ENCODE results near the gene NCBP2.

Gene NCBP2

GRCh38 chr3:196974661-196975060, 32.3 kb upstream of the NCBP2 start:
- H3K4me3 ChIP-seq (ENCODE audit: low read length) = no peak overlapping the region
- no peak for TF ChIP-seq ZNF274 (IDR thresholded peaks at IDR 0.05; ENCODE audit: low read depth, low read length)

DNA sequence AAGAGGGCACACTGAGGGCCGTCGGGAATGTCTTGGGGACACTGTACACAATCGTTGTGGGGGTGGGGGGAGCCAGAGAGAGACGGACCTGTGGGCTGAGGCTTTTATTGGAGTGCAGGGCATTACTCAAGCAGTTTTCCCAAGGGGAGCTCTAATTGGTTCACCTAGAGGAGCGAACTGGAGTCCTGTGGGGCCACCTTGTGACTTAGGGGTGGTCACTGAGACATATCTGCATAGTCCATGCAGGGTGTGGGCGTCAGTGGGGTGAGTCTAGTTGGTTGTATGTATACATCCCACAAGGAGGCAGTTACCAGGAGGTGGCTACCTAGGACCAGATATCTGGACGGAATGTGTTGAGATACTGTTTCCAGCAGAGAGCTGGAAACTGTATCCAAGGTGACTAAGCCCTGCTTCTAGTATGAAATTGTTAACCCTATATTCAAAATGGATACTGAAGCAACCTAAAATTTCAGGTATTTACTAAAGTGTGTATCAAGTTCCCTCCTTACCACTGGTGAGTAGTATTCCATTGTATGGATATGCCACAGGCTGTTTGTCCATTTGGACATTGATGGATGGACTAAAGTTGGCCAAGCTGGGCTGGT, 28.9 kb upstream of the NCBP2 start:
- H3K4me3 ChIP-seq (ENCODE audit: low read length) = no peak overlapping the region

DNA sequence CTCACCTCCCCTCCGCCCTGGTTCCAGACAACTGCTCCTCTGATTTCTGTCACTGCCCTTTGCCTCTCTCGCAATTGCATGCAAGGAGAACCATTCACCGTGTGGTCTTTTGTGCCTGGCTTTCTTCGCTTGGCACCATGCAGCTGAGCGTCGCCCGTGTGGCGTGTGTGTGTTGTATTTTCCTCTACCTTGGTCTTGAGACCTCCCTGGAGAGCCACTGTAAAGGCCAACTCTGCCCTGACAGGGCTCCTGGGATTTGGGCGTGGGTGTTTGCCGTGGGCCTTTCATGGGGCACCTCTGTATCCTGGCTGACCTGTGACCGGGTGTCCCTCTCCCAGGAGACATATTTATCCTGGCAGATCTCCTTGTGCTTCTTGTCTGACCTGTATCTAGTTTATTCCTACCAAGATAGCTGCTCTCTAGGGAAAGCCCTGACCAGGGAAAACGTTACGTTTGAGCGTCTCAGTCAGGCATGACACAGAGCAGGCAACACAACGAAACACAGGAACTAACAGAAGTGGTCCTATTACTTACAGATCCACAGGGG, 28.3 kb upstream of the NCBP2 start:
- TF ChIP-seq ZNF274 (IDR thresholded peaks at IDR 0.05; ENCODE audit: low read depth, low read length) = no peak
- H3K4me3 ChIP-seq (ENCODE audit: low read length) = no peak overlapping the region

More for the DNA sequence above, 28.9 kb upstream of the NCBP2 start:
- no peak for TF ChIP-seq ZNF274 (IDR thresholded peaks at IDR 0.05; ENCODE audit: low read depth, low read length)

DNA sequence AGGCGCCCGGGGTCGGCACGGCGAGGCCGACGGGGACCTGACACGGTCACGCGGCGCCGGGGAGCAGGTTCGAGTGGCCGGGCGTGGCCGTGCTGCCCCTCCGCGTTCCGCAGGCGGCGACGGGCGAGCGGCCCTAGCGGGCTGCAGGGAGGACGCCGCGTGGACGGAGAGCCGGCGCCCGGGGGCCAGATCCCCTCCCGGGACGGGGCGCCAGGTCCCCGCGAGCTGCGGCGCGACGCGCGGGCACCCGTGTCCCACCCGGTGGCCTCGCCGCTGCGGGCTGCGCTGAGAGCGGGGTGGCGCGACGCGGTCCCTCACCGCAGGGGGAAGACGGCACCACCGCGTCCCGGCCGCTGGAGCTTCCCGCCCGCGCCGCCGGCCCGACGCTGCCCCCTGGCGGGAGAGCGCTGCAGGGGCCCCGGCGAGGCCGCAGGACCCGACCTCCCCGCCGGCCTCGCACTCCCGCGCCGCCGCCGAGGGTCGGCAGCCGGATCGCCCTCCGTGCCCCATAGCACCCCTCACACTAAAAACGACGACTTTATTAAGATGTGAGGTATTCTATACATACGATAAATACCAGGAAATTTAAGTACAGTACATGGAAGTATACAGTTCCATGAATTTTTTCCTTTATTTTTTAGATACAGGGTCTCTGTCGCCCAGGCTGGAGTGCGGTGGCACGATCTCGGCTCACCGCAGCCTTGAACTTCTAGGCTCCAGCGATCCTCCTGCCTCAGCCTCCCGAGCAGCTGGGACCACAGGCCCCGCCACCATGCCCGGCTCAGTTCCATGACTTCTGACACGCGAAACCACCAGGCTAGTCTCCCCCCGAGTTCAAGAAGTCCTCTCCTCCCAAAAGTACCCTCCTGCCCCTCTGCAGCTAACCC, 27.6 kb upstream of the NCBP2 start:
- H3K4me3 ChIP-seq (ENCODE audit: low read length) = peak overlapping the region; percentile 82
- no peak for TF ChIP-seq ZNF274 (IDR thresholded peaks at IDR 0.05; ENCODE audit: low read depth, low read length)

DNA sequence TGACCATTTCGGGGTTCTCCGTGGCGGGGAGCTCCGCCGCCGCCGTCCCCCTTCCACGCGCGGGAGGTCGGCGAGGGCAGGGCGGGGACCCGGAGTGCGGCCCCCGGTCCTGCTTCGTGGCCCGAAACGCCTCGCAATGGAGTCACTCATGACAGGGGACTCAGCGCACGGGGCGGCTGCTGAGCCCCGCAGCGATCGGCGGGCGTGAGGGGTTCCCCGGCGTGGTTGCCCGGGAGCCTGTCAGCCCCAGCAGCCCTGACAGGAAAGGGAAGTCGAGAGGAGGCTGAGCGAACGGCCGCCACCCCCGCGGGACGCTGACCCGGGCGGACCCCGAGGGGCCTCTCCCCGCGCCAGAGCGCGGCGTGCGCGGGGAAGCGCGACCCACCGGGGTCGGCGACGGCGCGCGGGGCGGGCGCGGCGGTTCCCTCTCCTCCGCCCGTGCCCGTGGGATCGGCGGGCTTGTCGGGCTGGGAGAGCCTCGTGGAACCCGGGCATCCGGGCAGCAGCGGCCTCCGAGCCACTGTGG, 26.9 kb upstream of the NCBP2 start:
- no peak for TF ChIP-seq ZNF274 (IDR thresholded peaks at IDR 0.05; ENCODE audit: low read depth, low read length)
- peak overlapping the region; percentile 82 for H3K4me3 ChIP-seq (ENCODE audit: low read length)

- peak within 1 kb of the TSS; percentile 82 for H3K4me3 ChIP-seq (ENCODE audit: low read length)
- no peak for TF ChIP-seq ZNF274 (IDR thresholded peaks at IDR 0.05; ENCODE audit: low read depth, low read length)
Observed at GRCh38 chr3:196968233-196969133, 26.2 kb upstream of the NCBP2 start, which contains the start of gene PIGZ. Gene PIGZ, minus strand, starts transcription at chr3:196968833. Its CDS starts 16,802 bp downstream, at chr3:196952031.

DNA sequence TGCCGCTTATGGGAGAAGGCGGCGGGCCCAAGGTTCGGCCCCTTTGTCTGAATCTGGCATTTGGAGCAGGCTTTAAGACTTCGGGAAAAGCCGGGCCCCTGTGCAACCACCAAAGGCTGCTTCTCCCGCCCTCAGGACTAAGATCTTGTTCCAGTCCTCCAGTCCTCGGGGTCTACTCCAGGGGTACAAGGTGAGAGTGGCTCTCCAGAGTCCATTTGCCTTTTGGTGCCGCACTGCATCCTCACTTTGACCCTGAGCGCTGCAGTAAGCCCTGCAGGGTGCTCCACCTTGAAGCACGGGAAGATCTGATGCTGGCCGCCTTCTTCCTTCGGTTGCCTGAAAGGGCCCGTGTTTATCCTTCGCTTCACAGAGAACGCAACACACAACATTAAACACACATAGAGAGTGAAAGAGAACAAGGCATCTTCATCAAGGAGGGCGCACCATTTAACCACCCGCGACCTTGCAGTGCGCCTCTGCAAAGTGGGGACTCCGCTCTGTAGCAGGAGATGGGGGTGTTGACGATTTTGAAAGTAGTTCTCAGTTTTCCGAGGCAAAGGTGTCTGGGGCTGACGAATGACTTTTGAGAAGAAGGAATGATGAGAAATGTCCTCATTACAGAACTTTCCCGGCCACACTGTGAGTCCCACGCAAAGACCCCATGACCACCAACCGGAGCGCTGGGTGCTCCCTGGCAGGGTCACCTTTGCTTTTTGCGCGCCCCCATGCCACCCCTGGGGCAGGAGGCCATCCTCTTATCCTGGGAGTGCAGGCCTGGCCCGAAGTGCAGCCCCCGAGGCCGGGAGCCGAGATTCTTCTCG, 25.3 kb upstream of the NCBP2 start:
- peak overlapping the region; percentile 82; the same call in 1 of the 2 replicates for H3K4me3 ChIP-seq (ENCODE audit: low read length)
- TF ChIP-seq ZNF274 (IDR thresholded peaks at IDR 0.05; ENCODE audit: low read depth, low read length) = no peak

- H3K4me3 ChIP-seq (ENCODE audit: low read length) = no peak overlapping the region
- no peak for TF ChIP-seq ZNF274 (IDR thresholded peaks at IDR 0.05; ENCODE audit: low read depth, low read length)
Observed at GRCh38 chr3:196966526-196967401, 24.4 kb upstream of the NCBP2 start.

GRCh38 chr3:196965804-196966173, 23.5 kb upstream of the NCBP2 start:
- no peak for TF ChIP-seq ZNF274 (IDR thresholded peaks at IDR 0.05; ENCODE audit: low read depth, low read length)
- H3K4me3 ChIP-seq (ENCODE audit: low read length) = no peak overlapping the region

- TF ChIP-seq ZNF274 (IDR thresholded peaks at IDR 0.05; ENCODE audit: low read depth, low read length) = no peak
- H3K4me3 ChIP-seq (ENCODE audit: low read length) = no peak overlapping the region
Observed at GRCh38 chr3:196965112-196965803, 22.9 kb upstream of the NCBP2 start.

- H3K4me3 ChIP-seq (ENCODE audit: low read length) = no peak overlapping the region
- TF ChIP-seq ZNF274 (IDR thresholded peaks at IDR 0.05; ENCODE audit: low read depth, low read length) = no peak
Observed at GRCh38 chr3:196963631-196963953, 21.3 kb upstream of the NCBP2 start.

Data from GM08714 (cell line).